HK-2 (cell line): Measurements from ENCODE around the gene SYK.

ENCODE experiments used
- DNase-seq: peaks from one replicate; pipeline ENCODE4 v3.0.0-alpha.2; 2018; ENCODE audit not compliant: unreplicated experiment

SYK gene

DNA sequence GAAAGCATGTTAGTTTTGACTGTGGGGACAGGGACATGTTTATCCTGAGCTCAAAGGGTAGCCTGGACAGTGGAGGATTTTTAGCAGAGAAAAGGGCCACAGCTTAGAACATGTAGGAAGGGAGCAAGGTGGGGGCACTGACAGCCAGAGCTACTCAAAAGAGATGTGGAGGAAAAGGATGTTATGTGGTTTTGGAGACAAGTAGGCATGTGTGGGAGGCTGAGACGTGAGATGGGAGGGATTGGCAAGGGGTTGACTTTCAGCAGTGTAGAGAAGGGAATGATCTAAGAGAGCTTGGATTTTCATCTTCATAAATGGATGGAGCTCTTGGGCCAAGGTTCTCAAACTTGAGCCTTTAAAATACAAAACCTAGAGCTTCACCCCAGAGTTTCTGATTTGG, 24.0 kb downstream of the SYK start:
- DNase-seq = no peak

DNA sequence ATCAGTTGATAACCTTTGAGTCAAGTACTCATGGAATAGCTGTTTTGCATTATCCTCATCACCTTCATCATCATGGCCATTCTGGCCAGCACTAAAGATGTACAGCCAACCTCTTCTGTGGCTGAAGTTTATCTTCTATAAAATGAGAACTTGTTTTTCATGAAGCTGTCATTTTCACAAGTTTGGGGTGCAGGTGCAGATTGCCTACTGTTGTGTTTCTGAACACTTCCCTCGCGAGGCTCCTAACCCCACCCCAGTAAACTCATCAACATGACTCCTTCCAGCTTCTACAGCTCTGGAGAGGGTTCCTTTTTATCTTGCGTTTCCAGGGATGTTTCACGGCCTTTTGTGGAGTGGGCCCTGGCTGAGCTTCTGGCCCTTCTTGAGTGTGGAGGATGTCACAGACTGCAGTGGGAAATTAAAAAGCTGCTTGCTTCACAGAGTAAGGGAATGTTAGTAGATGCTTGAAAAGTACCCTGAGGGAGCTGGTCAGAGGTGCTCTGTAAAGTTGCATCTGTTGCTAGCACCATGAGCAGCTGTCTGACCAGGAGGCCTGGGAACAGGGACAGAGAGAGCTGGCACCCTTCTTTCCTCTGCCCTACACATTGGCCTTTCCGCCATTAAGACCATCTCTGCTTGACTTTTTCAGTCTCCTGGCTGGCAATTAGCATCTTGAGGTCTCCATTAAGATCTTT, 24.9 kb downstream of the SYK start:
- no peak for DNase-seq

DNA sequence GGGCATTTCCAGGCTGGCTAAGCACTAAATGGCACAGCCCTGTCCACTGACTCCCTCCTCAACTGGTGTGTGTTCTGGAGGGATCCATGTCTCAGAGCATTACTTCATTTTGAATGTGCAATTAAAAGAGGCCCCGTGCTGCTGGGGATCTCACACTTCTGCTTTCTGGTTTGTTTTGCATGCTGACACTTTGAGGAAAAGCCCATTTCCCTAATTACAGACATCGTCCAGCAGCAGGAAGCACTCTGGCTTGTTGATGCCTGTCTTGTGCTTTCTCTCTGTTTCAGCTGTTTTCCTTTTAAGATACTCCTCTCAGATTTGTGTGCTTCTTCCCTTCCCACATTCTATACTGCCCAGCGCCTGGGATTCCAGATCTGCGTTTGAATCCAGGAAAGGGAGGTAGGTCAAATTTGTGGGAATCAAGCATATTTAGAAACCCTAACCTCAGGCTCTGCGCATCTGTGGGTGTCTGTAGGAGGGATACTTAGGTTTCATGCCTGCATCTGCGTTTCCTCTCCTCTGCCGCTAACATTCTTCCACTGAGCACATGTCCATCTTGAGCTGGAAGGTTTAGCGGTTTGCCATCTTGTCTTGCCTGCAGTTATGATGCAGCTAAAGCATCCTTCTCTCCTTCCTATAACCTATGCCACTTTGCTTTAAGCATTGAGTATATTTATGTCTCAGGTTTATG, 25.7 kb downstream of the SYK start:
- DNase-seq = no peak

DNA sequence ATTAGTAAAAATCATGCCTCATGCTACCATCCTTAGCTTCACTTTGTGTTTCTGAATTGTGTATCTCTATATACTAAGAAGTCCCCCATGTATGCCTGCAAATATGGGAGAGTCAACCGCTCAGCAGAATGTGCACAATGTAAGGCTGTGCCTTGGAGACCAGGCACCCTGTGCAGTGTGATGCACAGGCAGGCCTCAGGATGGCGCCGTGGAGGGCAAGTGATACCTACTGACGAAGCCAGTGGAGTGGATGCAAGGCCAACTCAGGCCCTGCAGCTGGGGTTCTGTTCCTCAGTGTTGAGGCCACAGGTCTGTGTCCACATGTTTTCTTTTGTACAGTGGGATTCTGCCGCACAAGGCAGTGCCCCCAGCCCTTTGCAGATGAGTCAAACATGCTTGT, 28.4 kb downstream of the SYK start:
- DNase-seq = no peak

DNA sequence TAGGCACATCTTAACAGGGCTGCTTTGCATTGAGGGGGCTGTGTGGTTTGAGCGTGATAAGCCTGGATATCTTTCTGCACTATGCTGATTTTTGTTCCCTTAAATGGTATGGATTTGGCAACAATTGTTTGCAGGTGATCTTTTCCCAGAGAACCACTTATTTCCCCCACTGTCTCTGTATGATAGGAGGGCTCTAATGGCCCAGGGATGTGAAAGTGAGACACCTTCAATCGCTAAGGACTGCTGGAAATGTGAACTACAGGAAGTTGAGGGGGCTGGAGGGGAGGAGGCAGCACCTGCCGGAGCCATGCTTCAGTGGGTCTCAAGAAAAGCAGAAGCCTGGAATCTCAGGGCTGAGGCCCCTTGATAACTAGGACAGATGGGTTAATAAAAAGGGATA, 29.4 kb downstream of the SYK start:
- DNase-seq = no peak

DNA sequence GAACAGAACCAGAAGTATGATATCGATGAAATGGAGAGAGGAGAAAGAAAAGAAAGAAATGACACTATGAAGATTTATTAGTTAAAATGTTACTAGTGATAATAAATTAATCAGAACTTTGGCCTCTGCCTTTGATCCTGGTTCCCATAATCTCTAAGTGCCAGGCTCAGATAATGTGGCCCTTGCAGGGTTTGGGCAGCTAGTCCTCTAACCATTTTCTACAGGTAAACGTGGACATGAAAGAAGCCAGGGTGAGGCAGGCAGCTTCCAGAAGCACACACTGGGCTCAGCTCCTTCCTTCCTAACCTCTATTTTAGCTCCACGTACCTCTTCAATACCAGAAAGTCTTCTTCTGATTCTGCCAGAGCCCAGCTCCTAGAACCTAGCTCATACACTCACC, 30.6 kb downstream of the SYK start:
- DNase-seq = no peak

DNA sequence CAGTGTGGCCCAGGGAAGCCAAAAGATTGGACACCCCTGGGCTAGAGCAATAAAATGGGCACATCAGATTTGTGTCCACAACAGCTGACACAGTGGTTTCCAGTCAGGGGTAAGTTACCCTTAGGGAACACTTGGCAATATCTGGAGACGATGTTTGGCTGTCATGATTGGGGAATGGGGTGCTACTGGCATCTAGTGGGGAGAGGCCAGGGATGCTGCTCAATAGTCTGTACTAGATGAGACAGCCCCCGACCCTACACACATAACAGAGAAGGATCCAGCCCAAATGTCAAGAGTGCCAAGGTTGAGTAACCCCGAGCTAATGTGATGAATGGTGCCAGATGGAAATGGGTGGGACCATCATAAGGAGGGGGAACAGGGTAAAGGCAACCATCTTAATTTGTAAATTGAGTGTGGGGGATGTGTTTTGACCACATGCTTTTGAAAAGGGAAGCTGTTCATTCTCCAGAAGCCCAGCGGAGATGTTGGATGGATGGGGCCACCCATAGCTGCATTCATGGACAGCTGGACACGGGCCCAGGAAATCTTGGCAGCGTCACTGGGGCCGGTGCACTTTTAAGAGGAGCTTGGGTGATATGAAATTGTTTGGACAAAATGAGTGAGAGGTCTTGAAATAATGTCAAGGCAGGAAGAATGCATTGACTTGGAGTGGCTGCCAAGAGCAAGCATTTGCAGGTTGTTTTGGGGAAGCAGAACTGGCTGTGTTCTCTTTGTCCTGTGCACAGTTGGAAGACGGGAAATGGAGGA, 33.4 kb downstream of the SYK start:
- no peak for DNase-seq

DNA sequence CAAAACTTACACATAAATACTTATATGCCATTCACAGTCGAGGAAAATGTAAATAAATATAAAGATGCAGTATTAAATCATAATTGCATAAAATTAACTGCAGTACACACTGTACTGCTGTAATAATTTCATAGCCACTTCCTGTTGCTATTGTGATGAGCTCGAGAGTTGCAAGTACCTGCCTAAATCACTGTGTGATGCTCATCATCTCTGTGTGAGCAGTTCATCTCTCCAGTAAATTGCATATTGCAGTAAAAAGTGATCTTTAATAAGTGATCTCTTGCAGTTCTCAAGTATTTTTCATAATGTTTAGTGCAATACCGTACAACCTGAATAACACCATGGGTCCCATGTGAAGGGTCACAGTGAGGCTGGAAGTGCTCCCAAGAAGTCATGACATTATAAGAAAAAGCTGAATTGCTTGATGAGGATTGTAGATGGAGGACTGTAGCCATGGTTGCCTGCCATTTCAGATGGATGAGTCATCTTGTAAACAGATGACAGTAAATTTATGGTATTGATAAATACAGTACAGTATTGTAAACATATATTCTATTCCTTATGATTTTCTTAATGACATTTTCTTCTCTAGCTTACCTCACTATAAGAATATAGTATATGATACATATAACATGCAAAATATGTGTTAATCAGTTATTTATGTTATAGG, 34.9 kb downstream of the SYK start:
- no peak for DNase-seq

DNA sequence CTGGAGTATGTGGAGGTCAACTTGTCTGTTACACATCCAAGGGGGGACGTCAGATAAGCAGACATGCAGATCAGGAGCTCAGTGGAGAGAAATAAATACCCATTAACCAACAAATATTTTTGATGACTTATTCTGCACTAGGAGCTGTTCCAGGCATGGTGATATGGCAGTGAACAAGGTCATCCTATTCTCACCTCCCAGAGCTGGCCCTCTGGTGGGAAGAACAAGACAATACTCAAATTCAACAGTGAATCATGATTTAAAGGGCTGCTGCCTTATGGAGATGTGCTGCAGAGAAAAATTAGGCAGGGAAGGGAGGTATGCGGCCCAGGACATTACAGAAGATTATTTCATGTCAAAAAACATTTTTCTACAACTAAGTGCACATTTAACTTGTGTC, 36.5 kb downstream of the SYK start:
- no peak for DNase-seq

DNA sequence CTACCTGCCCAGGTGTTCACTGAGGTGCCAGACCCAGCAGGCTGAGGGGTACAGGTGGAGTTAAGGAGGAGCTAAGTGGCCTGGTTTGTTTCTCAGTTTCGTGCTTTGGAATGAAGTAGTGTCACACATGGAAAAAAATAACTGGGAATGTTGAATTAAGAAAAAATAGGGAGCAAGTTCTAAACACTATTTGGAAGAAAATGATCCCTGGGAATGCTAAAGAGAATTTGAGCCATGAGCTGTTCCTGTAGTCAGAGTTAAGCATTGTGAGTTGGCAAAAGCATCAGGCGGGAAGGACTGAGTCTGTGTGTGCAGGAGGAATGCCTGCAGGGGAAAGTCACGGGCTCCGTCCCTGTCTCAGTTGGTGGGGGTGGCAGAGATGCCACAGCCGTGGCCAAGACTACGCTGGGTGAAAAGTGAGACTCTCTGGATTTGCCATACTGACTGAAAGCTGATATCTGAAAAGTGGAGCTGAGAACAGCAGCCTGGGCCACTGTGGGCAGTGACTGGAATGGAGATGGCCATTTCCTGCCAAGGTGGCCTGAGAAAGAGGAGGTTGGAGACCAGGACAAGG, 37.0 kb downstream of the SYK start:
- DNase-seq = no peak

DNA sequence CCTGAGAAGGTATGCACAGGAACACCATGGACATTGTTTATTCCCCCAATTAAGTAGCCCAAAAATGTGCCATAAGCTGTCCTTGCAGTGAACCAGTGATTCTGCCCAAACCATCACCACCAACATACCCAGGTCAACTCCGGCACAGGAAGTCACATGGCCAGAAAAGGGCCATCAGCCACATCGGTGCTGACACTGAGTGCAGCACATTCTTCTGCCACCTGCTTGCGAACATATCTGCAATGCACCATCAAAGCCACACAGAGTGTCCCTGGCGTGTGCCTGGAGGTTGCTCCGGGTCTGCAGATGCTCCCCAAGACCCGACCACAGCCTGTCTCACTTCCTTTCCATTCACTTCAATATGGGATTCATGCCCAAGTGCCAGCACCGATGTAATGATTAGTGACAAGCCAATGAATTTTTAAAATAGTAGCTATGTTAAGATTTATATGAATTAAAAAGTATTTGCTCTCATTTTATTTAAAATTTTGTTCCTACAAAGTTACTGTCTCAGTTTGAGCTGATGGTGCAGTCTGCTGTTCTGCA, 37.6 kb downstream of the SYK start:
- no peak for DNase-seq

DNA sequence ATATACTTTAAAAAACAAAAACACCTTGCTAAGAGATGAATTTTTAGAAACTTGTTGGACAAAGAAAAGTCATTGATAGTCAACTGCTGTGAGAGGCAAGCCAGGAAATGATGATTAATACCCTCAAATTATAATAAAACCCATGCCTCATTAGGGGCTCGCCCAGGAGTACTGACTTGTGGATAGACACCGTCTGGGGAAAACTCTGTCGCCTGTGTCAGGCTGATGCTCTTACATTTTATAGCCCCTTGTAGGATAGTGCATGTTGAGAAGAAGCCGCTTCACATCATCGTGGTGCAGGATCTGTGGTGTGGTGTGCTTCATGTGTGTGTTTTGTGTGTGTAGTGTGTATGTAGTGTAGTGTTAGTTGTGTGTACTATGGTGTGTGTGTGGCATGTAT, 39.1 kb downstream of the SYK start:
- no peak for DNase-seq

DNA sequence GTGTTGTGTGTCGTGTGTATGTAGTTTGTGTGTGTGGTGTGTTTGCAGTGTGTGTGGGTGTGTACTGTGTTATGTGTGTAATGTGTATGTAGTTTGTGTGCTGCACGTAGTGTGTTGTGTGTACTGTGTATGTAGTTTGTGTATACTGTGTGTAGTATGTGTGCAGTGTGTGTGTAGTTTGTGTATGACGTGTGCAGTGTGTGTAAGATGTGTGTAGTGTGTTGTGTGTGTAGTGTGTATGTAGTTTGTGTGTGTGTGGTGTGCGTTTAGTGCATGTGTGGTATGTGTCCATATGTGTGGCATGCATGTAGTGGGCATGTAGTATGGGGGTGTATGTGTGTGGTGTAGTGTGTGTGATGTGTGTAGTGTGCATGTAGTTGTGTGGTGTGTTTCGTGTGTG, 39.6 kb downstream of the SYK start:
- DNase-seq = no peak

DNA sequence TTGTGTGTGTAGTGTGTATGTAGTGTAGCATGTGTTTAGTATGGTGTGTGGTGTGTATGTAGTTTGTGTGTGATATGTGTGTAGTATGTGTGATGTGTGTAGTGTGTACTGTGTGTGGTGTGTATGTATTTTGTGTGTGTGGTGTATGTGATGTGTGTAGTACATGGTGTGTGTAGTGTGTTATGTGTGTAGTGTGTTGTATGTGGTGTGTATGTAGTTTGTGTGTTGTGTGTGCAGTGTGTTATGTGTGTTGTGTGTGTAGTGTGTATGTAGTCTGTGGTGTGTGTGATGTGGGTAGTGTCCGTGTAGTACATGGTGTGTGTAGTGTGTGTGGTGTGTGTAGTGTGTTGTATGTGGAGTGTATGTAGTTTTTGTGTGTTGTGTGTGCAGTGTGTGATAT, 40.0 kb downstream of the SYK start:
- no peak for DNase-seq

DNA sequence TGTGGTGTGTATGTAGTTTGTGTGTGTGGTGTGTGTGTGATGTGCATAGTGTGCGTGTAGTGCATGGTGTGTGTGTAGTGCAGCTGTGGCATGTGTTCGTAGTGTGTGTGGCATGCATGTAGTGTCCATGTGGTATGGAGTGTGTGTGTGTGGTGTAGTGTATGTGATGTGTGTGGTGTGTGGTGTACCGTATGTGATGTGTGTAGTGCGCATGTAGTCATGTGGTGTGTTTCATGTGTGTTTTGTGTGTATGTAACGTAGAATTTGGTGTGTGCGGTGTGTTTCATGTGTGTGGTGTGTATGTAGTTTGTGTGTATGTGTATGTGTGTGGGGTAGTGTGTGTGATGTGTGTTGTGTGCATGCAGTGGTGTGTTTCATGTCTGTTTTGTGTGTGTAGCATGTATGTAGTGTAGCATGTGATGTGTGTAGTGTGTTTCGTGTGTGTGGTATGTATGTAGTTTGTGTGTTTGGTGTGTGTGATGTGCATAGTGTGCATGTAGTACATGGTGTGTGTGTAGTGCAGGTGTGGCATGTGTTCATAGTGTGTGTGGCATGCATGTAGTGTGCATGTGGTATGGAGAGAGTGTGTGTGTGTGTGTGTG, 40.7 kb downstream of the SYK start:
- DNase-seq = no peak

DNA sequence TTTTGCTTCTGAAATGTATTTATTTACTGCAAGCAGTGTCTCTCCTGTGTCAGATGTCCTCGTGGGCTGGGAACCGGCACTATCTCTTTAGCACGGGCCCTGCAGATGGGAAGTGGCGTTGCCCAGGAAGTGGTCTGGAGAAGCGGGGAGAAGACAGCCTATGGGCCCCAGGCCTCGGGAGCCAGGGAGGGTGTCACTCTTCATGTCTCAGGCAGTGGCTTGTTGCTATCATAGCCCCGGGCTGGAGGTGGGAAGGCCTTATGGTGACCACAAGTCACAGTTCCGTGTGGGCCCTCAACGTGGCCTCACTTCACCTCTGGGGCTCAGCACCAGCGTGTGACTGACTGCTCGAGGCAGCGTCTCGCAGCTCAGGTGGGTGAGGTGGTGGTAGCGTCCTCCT, 41.4 kb downstream of the SYK start:
- no peak for DNase-seq

DNA sequence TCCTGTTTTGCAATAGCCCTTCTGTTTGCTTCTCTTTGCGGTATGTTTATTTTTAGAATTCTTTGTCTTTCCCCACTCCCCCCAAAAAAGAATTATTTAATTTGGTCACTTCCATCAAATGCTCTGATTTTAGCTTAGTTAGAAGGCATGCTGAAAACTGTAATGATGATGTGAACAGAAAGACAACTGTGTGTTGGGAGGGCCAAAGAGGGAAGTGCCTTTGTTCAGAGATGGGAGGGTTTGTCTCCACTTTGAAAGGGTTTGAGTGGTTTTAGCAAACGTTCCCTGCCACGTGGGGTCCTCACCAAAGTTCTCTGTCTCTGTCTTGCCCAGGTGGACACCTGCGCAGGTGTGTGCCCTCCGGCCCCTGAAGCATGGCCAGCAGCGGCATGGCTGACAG, 41.9 kb downstream of the SYK start:
- DNase-seq = no peak

DNA sequence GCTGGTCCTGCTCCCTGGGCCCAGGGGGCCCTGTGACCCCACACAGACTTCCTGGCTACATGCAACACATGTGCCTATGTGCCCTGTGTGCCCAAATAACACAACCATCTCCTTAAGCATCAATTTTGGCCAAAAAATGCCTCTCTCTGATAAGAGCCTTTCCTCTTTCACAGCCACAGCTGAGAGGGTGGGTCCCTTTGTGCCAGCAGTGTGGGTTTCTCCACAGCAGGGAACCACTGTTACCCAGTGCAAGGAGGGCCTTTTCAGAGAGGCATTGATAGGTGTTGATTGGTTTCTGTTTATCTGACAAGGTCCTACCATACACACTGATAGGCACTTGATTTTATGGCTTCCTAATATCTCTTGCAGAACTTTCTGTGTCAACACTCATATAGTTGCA, 42.7 kb downstream of the SYK start:
- no peak for DNase-seq

DNA sequence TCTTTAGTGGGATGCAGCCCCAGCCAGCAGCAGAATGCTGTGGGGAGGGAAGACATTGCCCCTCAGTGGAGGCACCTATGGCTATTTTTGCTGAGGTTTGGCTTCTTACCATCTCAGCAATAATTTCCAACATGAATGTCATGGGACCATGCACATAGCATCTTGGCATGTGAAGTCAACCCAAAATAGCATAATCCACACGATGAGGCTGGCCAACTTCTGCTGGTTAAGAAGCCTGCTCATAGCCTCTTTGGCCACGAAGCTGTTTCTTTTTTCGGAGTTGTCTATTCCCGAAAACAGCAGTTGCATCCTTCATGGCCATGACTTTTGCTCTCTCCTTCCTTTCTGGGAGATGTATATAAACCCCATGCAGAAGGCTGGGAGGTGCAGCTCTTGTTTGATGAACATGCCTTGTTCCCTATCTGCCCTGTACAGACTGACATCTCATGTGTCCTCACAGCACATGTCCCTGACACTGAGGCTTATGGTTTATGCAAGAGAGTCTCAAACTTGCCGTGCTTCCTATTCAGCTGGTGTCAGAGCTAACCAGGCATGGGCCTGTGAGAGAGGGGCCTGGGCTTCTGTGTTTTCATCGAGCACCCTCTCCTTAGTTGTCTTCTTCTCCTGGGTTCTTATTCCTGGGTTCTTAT, 45.3 kb downstream of the SYK start:
- no peak for DNase-seq

DNA sequence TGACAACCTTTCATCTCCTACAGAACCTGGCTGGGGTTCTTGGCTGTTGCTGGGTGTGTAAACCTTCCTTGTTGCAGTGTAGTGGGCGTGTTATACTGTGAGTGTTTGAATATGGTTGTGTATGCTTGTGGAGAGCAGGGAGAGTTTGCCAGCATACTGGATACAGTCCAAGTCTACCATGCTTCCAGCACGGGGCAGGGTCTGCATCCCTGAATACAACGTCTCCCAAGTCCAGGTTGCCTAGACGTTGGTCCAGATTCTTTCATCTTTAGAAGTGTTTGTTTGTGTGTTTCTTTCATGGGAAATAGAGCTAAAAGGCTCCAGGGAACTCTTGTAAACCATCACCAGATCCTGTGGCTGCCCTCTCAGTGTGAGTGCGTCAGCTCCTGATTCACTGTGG, 46.4 kb downstream of the SYK start:
- DNase-seq = no peak

DNA sequence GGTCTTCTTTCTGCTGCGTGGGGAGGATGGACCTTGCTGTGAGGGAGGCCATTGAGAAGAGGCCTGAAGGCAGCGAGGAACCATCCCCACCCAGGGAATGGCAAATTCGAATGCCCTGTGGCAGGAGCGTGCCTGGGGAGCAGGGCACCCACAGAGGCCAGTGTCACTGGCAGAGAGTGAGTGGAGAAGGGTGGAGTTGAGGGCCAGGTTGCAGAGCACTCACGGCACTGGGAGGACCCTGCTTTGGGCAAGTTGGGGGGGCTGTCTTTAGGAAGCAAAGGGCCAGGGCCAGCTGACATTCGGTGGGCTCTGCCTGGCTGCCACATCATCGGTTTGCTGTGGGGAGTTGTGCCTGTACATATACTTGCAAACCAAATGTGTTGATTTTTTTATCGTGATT, 47.2 kb downstream of the SYK start:
- DNase-seq = no peak
